AG04450 (cell line): ENCODE data around the gene GPHN. TPM values are rescaled to one million over a fixed set of nuclear protein-coding genes. Genes with fewer than 3 reads are reported as not detected.

Experiments used
- CTCF ChIA-PET: fragments of 300-600, 350-600 bp; formaldehyde crosslinking; extraction: SDS; loops from one replicate; lab custom pipeline; 2022; ENCODE audit warnings: antibody characterized with exemption, inconsistent platforms; lab: Charles Lee
- POLR2A ChIA-PET: fragments of 350-600 bp; formaldehyde crosslinking; extraction: SDS; loops from one replicate; lab custom pipeline; 2021; ENCODE audit warnings: antibody characterized with exemption, inconsistent platforms; lab: Yijun Ruan, JAX
- DNase-seq: peaks from one replicate; pipeline ENCODE4 v3.0.0-alpha.2; 2011; ENCODE audit warnings: low read depth, low spot score
- H3K27ac ChIP-seq: one replicate; pipeline ENCODE4 v1.5.1; 2012; ENCODE audit warnings: low read depth, low read length, control low read depth
- H3K27me3 ChIP-seq: one replicate; pipeline ENCODE4 v1.6.0; 2012; ENCODE audit warnings: low read length; ENCODE audit not compliant: control insufficient read depth, insufficient read depth
- H3K4me3 ChIP-seq: 2 replicates; pipeline ENCODE4 v1.5.1; 2011; ENCODE audit warnings: mild to moderate bottlenecking, low read depth, low read length, control low read depth
- H3K9me3 ChIP-seq: 2 replicates; pipeline ENCODE4 v1.5.1; 2012; ENCODE audit warnings: low read length; ENCODE audit not compliant: control insufficient read depth, insufficient read depth
- polyA plus RNA-seq: library from polyadenylated mRNA; depleted of rRNA; stranded (reverse); fragments of >200 nt; gene quantifications from 2 replicates; pipeline ENCODE4 v1.2.3, GENCODE V29; 2011
- TF ChIP-seq, protein P1 (sequence below): IDR thresholded peaks from 2 replicates; pipeline ENCODE4 v1.5.1; 2011; ENCODE audit warnings: low read depth, low read length, control low read depth, inconsistent platforms

Gene GPHN
- polyA plus RNA-seq, 1 experiment: 7.7 TPM

- Histone ChIP-seq H3K27me3 (no peaks in the 10 kb centered on the region), H3K9me3 (no peaks in the 10 kb centered on the region), H3K4me3 (no peak overlapping the region), H3K27ac (no peak overlapping the region)
- ChIA-PET CTCF (no interaction called here), POLR2A (no interaction called here)
- no peak for DNase-seq
- TF ChIP-seq, protein P1, sequence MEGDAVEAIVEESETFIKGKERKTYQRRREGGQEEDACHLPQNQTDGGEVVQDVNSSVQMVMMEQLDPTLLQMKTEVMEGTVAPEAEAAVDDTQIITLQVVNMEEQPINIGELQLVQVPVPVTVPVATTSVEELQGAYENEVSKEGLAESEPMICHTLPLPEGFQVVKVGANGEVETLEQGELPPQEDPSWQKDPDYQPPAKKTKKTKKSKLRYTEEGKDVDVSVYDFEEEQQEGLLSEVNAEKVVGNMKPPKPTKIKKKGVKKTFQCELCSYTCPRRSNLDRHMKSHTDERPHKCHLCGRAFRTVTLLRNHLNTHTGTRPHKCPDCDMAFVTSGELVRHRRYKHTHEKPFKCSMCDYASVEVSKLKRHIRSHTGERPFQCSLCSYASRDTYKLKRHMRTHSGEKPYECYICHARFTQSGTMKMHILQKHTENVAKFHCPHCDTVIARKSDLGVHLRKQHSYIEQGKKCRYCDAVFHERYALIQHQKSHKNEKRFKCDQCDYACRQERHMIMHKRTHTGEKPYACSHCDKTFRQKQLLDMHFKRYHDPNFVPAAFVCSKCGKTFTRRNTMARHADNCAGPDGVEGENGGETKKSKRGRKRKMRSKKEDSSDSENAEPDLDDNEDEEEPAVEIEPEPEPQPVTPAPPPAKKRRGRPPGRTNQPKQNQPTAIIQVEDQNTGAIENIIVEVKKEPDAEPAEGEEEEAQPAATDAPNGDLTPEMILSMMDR: no peak
These were observed 169.8 kb downstream of the GPHN start for GRCh38 chr14:66677780-66678179.

DNA sequence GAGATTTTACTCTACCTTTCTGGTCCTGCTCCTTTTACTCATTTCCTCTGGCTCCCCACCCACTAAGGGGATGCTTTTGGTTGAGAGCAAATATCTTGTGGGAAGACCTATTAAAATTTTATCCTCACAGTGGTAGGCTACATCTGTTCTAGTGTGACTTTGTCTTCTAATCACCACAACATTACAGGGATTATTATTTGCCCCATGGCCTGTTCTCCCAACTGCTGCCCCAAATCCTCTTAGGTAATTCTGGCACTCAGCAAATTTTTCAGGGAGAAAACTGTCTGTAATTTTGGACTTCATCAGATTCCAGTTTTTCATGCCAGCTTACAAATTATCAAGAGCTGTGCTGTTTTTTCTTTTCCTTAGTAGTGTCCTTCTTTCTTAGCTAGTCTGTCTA, 172.3 kb downstream of the GPHN start:
- ChIA-PET POLR2A (no interaction called here), CTCF (no interaction called here)
- Histone ChIP-seq H3K27me3 (no peaks in the 10 kb centered on the region), H3K4me3 (no peak overlapping the region), H3K27ac (no peak overlapping the region), H3K9me3 (no peaks in the 10 kb centered on the region)
- TF ChIP-seq, protein P1: no peak
- no peak for DNase-seq

DNA sequence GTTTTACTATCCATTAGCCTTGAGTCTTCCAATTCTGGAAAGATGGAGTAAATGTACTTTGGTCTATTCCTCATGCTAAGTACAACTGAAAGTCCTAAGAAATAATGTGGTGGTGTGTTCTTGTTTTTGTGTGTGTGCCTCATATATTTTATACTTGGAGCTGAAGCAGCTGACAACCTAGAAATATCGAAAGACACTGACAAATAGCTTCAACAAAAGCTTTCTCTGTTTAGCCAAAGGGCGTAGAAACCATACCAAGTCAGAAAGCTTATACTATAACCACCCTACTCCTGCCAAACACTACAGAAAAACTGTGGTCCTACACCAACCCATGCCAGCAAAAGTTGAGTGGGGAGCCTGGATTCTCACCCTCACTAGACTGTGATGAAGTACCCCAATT, 188.4 kb downstream of the GPHN start:
- POLR2A ChIA-PET: no interaction called here
- Histone ChIP-seq H3K4me3 (no peak overlapping the region), H3K27me3 (no peaks in the 10 kb centered on the region), H3K9me3 (no peaks in the 10 kb centered on the region), H3K27ac (no peak overlapping the region)
- CTCF ChIA-PET: interaction anchor here (0.5 kb wide), 1 partner anchor 800 kb away, joined by 3 read pairs; no protein-coding TSS in a partner anchor
- TF ChIP-seq, protein P1: no peak
- DNase-seq: no peak

- TF ChIP-seq, protein P1: no peak
- no peak overlapping the region for H3K4me3 ChIP-seq
- H3K9me3 ChIP-seq: no peaks in the 10 kb centered on the region
- no peaks in the 10 kb centered on the region for H3K27me3 ChIP-seq
- ChIA-PET POLR2A (no interaction called here), CTCF (interaction anchor here (0.5 kb wide), 1 partner anchor 586 kb away, joined by 3 read pairs; no protein-coding TSS in a partner anchor)
- H3K27ac ChIP-seq: no peak overlapping the region
- DNase-seq: no peak
These were observed 190.6 kb downstream of the GPHN start for GRCh38 chr14:66698503-66698902.

DNA sequence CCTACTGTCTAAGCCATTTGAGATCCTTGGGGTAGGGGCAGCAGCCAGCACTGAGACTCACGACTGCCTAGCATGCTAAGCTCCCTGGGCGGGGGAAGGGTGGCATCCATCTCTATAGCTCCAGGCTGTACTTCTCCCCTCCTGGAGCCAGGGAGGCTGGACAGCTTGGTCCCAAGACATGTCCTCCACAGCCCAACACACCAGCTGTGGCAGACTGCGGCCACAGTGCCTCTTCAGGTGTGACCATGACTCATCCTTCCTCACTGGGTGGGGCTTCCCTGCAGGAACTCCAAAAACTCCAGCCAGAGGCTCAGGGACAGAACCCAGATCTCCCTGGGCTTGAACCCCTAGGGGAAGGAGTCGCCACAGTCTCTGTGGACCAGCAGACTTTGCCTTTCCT, 193.9 kb downstream of the GPHN start:
- no peak for DNase-seq
- POLR2A ChIA-PET: no interaction called here
- no peaks in the 10 kb centered on the region for H3K27me3 ChIP-seq

More for the DNA sequence above, 193.9 kb downstream of the GPHN start:
- CTCF ChIA-PET: no interaction called here
- Histone ChIP-seq H3K9me3 (no peaks in the 10 kb centered on the region), H3K27ac (no peak overlapping the region), H3K4me3 (no peak overlapping the region)
- TF ChIP-seq, protein P1: no peak
